Upper lobe of left lung (tissue), 6 donors: ENCODE data around the gene GPR137. TPM values are rescaled to one million over a fixed set of nuclear protein-coding genes. Genes with fewer than 3 reads are reported as not detected.

Experiments used
- ATAC-seq, 2 donors: fragments of 200-7000 bp; cut with Tn5 transposase; one replicate each; pipeline ENCODE4 v1.9.1; 2022; ENCODE audit warnings: mild to moderate bottlenecking in 2 of 2, moderate library complexity in 2 of 2; ENCODE audit not compliant: low FRiP score in 2 of 2
- DNase-seq, 2 donors: peaks; one replicate each; pipeline ENCODE4 v3.0.0-alpha.2; 2019 to 2020
- H3K27ac ChIP-seq, 4 donors: fragments of 200-600 bp; sonication (generic); one replicate each; pipeline ENCODE4 v1.5.1; 2016 to 2019
- H3K27me3 ChIP-seq, 4 donors: fragments of 200-600 bp; sonication (generic); one replicate each; pipeline ENCODE4 v1.5.1; 2017 to 2019
- H3K36me3 ChIP-seq, 4 donors: fragments of 200-600 bp; sonication (generic); one replicate each; pipeline ENCODE4 v1.5.1; 2016 to 2019
- H3K4me1 ChIP-seq, 4 donors: fragments of 200-600 bp; sonication (generic); one replicate each; pipeline ENCODE4 v1.5.1; 2018 to 2019
- H3K4me3 ChIP-seq, 4 donors: fragments of 200-600 bp; sonication (generic); one replicate each; pipeline ENCODE4 v1.5.1; 2017 to 2019; ENCODE audit warnings: mild to moderate bottlenecking in 2 of 4, moderate library complexity in 1 of 4
- H3K9me3 ChIP-seq, 4 donors: fragments of 200-600 bp; sonication (generic); one replicate each; pipeline ENCODE4 v1.5.1; 2018 to 2019
- CTCF ChIP-seq, 6 experiments: fragments of 450-650 bp in 4 of 6; fragments of 200-600 bp in 2 of 6; sonication (generic) in 2 of 6; IDR thresholded peaks; one replicate each; pipeline ENCODE4 v1.5.1; 2016 to 2019; ENCODE audit warnings: antibody characterized with exemption in 6 of 6
- EP300 ChIP-seq, 4 donors: sonication (generic); formaldehyde crosslinking; IDR thresholded peaks; one replicate each; pipeline ENCODE4 v1.5.1; 2017; ENCODE audit warnings: antibody characterized with exemption in 4 of 4, control low read depth in 2 of 4
- POLR2A ChIP-seq, 4 donors: fragments of 450-650 bp; IDR thresholded peaks; one replicate each; pipeline ENCODE4 v1.5.1; 2016 to 2017; ENCODE audit warnings: antibody characterized with exemption in 4 of 4, mild to moderate bottlenecking in 2 of 4
- POLR2AphosphoS5 ChIP-seq, 2 donors: sonication (generic); formaldehyde crosslinking; IDR thresholded peaks; one replicate each; pipeline ENCODE4 v1.5.1; 2017; ENCODE audit warnings: antibody characterized with exemption in 2 of 2
- WGBS, 2 donors: methylation state at CpG; one replicate each; pipeline ENCODE4 v1.1.5; 2017 to 2018; 5-methylcytosine and 5-hydroxymethylcytosine counted together
- total RNA-seq, 6 donors: library from RNA; depleted of rRNA in 4 of 6; stranded (reverse); fragments of >200 nt in 4 of 6; gene quantifications; one replicate each; pipeline versions ENCODE4 v1.1.0 to v1.2.1, GENCODE V29; 2016 to 2021
- donor health status: DM: no; HTN: no; CAD: no; lungs with moderate emphysema.
- donor health status: DM: no; HTN: yes; CAD: no; lungs with severe emphysema.

GPR137 gene
- total RNA-seq, 6 donors from 2014 or later = 7.3 to 48.1 (median 27.0) TPM

GRCh38 chr11:64239662-64240434 is 45.8 kb upstream of the GPR137 start:
- H3K27me3 ChIP-seq = no peaks in the 10 kb centered on the region
- H3K36me3 ChIP-seq = peaks cover 0 to 31% (median 18%) of the 10 kb centered on the region in 4 donors
- ATAC-seq = no peak
- peak overlapping the region in 3 of 4 donors; percentile 71 to 92 (median 89) for H3K4me3 ChIP-seq
- DNase-seq = peak; percentile 40 to 55
- WGBS, 2 donors = 75 to 88% methylated on average over 11 of the region's 11 CpGs
- peaks cover 53 to 74% (median 57%) of the 10 kb centered on the region in 4 donors for H3K4me1 ChIP-seq
- TF ChIP-seq POLR2A (IDR thresholded peaks at IDR 0.05) = no peak
- TF ChIP-seq POLR2AphosphoS5 (IDR thresholded peaks at IDR 0.05) = peak in 1 of 2 donors; percentile 54
- TF ChIP-seq CTCF (IDR thresholded peaks at IDR 0.05) = no peak
- H3K27ac ChIP-seq = peak overlapping the region; percentile 93 to 99 (median 98)
- H3K9me3 ChIP-seq = no peaks in the 10 kb centered on the region

DNA sequence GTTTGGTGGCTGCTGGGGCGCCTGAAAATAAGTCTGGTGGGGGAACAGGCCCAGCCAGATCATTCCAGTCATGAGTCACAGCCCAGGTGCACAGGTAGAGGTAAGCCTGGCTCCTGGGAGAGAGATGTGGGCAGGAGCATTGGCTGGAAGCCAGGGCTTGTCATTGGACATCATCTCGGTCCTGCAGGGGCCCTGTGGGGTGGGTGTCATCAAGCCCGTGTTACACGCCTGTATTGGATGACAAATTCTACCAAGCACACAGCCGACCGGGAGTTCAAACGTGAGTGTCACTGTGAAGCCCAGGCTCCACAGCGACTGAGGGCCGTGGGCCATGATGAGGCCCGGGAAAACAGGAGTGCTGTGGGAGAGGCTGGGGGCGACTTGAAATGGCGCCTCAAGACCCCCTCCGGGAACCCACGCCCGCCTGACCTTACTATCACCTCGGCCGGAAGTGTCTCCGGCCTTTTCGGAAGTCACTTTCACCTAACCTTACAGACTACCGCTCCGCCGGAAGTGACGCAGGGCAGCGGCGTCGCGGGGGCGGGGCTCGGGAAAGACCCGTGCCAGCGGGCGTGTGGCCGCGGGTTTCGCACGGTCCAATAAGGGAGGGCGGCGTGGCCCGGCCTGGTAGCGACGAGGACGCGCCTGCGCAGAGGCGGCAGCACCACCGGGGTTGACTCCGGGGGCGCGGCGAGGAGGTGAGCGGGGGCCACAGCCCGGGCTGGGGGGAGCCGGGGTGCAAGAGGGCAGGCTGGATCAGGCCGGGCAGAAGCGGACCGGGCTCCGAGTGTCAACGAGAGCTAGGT is 45.0 kb upstream of the GPR137 start, which contains the start of gene FKBP2:
TSS of gene FKBP2 (plus strand) at position 661 of the 806 bp plus-strand sequence. CDS start 1,293 bp downstream, outside the sequence.
- Histone ChIP-seq H3K27ac (peak within 1 kb of the TSS; percentile 93 to 99 (median 98)), H3K27me3 (no peaks in the 10 kb centered on the region), H3K4me3 (peak within 1 kb of the TSS; percentile 71 to 97 (median 90)), H3K36me3 (peaks cover 0 to 31% (median 18%) of the 10 kb centered on the region in 4 donors), H3K9me3 (no peaks in the 10 kb centered on the region), H3K4me1 (peaks cover 54 to 74% (median 57%) of the 10 kb centered on the region in 4 donors)
- TF ChIP-seq POLR2A (IDR thresholded peaks at IDR 0.05) (peak in 3 of 4 donors; percentile 69 to 92 (median 72)), CTCF (IDR thresholded peaks at IDR 0.05) (peak in 2 of 6 experiments; percentile 8 to 45), EP300 (IDR thresholded peaks at IDR 0.05) (peak in 2 of 4 donors; percentile 32 to 67), POLR2AphosphoS5 (IDR thresholded peaks at IDR 0.05) (peak; percentile 96 to 97)
- peak; percentile 89 for ATAC-seq
- WGBS, 2 donors = 0 to 2% methylated on average over 15 to 55 of the region's 58 CpGs
- peak; percentile 99 to 100 for DNase-seq

DNA sequence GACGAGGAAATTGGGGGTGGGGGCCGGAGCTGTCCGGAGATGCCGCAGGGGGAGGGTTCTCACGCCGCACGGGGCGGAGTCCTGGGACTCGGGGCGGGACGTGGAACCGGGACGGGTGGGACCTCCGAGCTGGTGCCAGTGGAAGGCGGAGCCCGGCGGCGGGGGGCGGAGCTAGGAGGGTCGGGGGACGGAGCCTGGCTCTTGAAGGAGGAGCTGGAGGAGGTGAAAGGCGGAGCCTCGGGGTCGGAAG is 44.5 kb upstream of the GPR137 start:
- Histone ChIP-seq H3K4me1 (peaks cover 55 to 74% (median 59%) of the 10 kb centered on the region in 4 donors), H3K27me3 (no peaks in the 10 kb centered on the region)
- ATAC-seq = peak; percentile 94 to 96

More for the DNA sequence above, 44.5 kb upstream of the GPR137 start:
- peaks cover 0 to 31% (median 18%) of the 10 kb centered on the region in 4 donors for H3K36me3 ChIP-seq
- WGBS, 2 donors = 1 to 2% methylated on average over 11 to 24 of the region's 24 CpGs
- TF ChIP-seq POLR2AphosphoS5 (IDR thresholded peaks at IDR 0.05) (no peak), POLR2A (IDR thresholded peaks at IDR 0.05) (no peak), CTCF (IDR thresholded peaks at IDR 0.05) (no peak), EP300 (IDR thresholded peaks at IDR 0.05) (no peak)
- no peaks in the 10 kb centered on the region for H3K9me3 ChIP-seq
- H3K4me3 ChIP-seq = peak overlapping the region; percentile 4 to 92 (median 80)
- H3K27ac ChIP-seq = peak overlapping the region; percentile 93 to 99 (median 98)
- peak; percentile 100 for DNase-seq
